22Rv1 (cell line): ENCODE results near the gene MPHOSPH10.

Experiments used
- ZFX ChIP-seq: fragments of 450-650 bp; IDR thresholded peaks from 2 replicates; pipeline ENCODE4 v1.6.1; 2017; ENCODE audit warnings: antibody characterized with exemption, borderline replicate concordance
- TF ChIP-seq, protein P1 (sequence below): fragments of 450-650 bp; IDR thresholded peaks from 2 replicates; pipeline ENCODE4 v1.5.1; 2017; ENCODE audit warnings: mild to moderate bottlenecking

DNA sequence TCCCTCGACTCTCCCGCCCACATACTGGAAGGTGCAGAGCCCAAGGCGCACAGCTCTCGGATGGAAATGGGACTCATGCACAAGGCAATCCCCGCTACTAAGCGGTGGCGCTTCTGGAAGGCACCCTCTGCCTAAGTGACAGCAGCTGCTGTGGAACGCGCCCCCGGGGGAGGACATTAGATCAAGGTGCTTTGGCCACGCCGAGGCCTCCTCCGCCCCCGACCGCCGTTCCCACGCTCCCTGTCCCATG is 607 bp upstream of the MPHOSPH10 start:
- TF ChIP-seq, protein P1, sequence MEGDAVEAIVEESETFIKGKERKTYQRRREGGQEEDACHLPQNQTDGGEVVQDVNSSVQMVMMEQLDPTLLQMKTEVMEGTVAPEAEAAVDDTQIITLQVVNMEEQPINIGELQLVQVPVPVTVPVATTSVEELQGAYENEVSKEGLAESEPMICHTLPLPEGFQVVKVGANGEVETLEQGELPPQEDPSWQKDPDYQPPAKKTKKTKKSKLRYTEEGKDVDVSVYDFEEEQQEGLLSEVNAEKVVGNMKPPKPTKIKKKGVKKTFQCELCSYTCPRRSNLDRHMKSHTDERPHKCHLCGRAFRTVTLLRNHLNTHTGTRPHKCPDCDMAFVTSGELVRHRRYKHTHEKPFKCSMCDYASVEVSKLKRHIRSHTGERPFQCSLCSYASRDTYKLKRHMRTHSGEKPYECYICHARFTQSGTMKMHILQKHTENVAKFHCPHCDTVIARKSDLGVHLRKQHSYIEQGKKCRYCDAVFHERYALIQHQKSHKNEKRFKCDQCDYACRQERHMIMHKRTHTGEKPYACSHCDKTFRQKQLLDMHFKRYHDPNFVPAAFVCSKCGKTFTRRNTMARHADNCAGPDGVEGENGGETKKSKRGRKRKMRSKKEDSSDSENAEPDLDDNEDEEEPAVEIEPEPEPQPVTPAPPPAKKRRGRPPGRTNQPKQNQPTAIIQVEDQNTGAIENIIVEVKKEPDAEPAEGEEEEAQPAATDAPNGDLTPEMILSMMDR = no peak
- TF ChIP-seq ZFX = no peak
